ENCODE data around the gene XPR1.
A peak's percentile ranks its signal among the peaks of the same experiment; 100 is the strongest.
"Not testable (repeated sequence)": the region's sequence is repeated elsewhere in the genome, so short reads cannot be mapped to it uniquely, and the experiment has no call there.

The XPR1 gene

GRCh38 chr1:180680558-180681144, 48.8 kb downstream of the XPR1 start:
- Histone ChIP-seq H3K4me1 (peaks cover 6% of the 10 kb centered on the region), H3K36me3 (replicated peaks) (no peaks in the 10 kb centered on the region; the same call in none of the 2 replicates), H3K27me3 (ENCODE audit: low read depth) (no peaks in the 10 kb centered on the region), H3K9me3 (no peaks in the 10 kb centered on the region), H3K4me3 (no peak overlapping the region)
- in situ Hi-C loops (cut with MboI; ENCODE audit: low sequenced_read_pairs) = no loop called here
- no peak for DNase-seq (ENCODE audit: low spot score in 2 of 2)

- DNase-seq (ENCODE audit: low spot score in 2 of 2); in situ Hi-C loops (cut with MboI; ENCODE audit: low sequenced_read_pairs); H3K4me1 ChIP-seq; H3K27me3 ChIP-seq (ENCODE audit: low read depth); H3K36me3 ChIP-seq (replicated peaks); H3K4me3 ChIP-seq; H3K9me3 ChIP-seq: not testable (repeated sequence)
Observed at GRCh38 chr1:180683117-180683516, 51.3 kb downstream of the XPR1 start.

DNA sequence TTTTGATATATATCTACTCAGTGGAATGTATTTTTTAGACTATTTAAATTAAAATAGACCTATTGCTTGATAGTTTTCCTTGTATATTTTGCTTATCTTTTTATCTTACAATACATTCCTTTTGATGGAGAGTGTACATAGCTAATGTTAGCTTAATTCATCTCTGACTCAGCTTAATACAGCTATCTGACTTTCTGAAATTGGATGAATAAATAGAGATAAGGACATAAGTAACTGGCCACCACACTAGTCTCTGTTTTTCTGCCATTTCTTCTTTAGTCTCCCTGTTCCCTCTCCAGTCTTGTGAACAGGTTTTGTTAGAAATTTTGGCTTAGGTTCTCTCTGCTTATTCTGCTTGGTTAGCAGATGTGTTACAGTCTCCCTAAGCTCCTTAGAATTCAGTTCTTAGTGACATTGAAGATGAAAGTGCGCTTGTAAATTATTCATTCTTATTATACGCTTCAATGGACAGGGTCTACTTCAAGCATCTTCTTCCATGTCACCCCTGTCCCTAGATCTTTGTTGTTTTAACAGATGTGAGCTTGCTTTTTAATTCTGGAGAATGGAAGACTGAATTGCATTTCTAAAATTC, 59.6 kb downstream of the XPR1 start:
- DNase-seq (ENCODE audit: low spot score in 2 of 2) = no peak
- Histone ChIP-seq H3K9me3 (no peaks in the 10 kb centered on the region), H3K36me3 (replicated peaks) (no peaks in the 10 kb centered on the region), H3K27me3 (ENCODE audit: low read depth) (no peaks in the 10 kb centered on the region), H3K4me3 (no peak overlapping the region), H3K4me1 (peaks cover 22% of the 10 kb centered on the region)
- in situ Hi-C loops (cut with MboI; ENCODE audit: low sequenced_read_pairs) = no loop called here

GRCh38 chr1:180693564-180694244, 61.9 kb downstream of the XPR1 start:
- no peaks in the 10 kb centered on the region for H3K9me3 ChIP-seq
- H3K4me1 ChIP-seq = peaks cover 22% of the 10 kb centered on the region
- H3K36me3 ChIP-seq (replicated peaks) = no peaks in the 10 kb centered on the region
- H3K27me3 ChIP-seq (ENCODE audit: low read depth) = no peaks in the 10 kb centered on the region
- DNase-seq (ENCODE audit: low spot score in 2 of 2) = peak in 1 of 2 experiments; percentile 15
- in situ Hi-C loops (cut with MboI; ENCODE audit: low sequenced_read_pairs) = no loop called here
- no peak overlapping the region for H3K4me3 ChIP-seq

- in situ Hi-C loops (cut with MboI; ENCODE audit: low sequenced_read_pairs) = no loop called here
- no peaks in the 10 kb centered on the region for H3K9me3 ChIP-seq
- peaks cover 22% of the 10 kb centered on the region for H3K4me1 ChIP-seq
- no peaks in the 10 kb centered on the region for H3K27me3 ChIP-seq (ENCODE audit: low read depth)
- no peaks in the 10 kb centered on the region for H3K36me3 ChIP-seq (replicated peaks)
- DNase-seq (ENCODE audit: low spot score in 2 of 2) = peak in 1 of 2 experiments; percentile 15
- no peak overlapping the region for H3K4me3 ChIP-seq
Observed at GRCh38 chr1:180695282-180695681, 63.5 kb downstream of the XPR1 start.

DNA sequence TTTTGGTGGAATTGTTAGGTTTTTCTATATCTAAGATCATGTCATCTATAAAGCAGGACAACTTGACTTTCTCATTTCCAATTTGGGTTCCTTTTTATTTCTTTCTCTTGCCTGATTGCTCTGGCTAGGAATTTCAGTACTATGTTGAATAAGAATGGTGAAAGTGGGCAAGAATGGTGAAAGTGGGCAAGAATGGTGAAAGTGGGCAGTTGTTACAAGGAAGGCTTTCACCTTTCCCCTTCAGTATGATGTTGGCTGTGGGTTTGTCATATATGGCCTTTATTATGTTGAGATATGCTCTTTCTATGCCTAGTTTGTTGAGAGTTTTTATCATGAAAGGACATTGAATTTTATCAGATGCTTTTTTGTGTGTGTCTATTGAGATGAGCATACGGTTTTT, 64.5 kb downstream of the XPR1 start:
- no peaks in the 10 kb centered on the region for H3K9me3 ChIP-seq
- no peaks in the 10 kb centered on the region for H3K27me3 ChIP-seq (ENCODE audit: low read depth)
- in situ Hi-C loops (cut with MboI; ENCODE audit: low sequenced_read_pairs) = no loop called here
- H3K36me3 ChIP-seq (replicated peaks) = no peaks in the 10 kb centered on the region
- peaks cover 22% of the 10 kb centered on the region for H3K4me1 ChIP-seq
- no peak overlapping the region for H3K4me3 ChIP-seq
- no peak for DNase-seq (ENCODE audit: low spot score in 2 of 2)

GRCh38 chr1:180698580-180698979, 66.8 kb downstream of the XPR1 start:
- no peak for DNase-seq (ENCODE audit: low spot score in 2 of 2)
- in situ Hi-C loops (cut with MboI; ENCODE audit: low sequenced_read_pairs) = no loop called here

GRCh38 chr1:180702376-180702775, 70.6 kb downstream of the XPR1 start:
- H3K4me1 ChIP-seq; H3K4me3 ChIP-seq; H3K9me3 ChIP-seq; H3K27me3 ChIP-seq (ENCODE audit: low read depth); H3K36me3 ChIP-seq (replicated peaks); DNase-seq (ENCODE audit: low spot score in 2 of 2); in situ Hi-C loops (cut with MboI; ENCODE audit: low sequenced_read_pairs): not testable (repeated sequence)

More at GRCh38 chr1:180698580-180698979, 66.8 kb downstream of the XPR1 start:
- peaks cover 19% of the 10 kb centered on the region for H3K4me1 ChIP-seq
- H3K4me3 ChIP-seq = no peak overlapping the region
- H3K27me3 ChIP-seq (ENCODE audit: low read depth) = no peaks in the 10 kb centered on the region
- no peaks in the 10 kb centered on the region for H3K36me3 ChIP-seq (replicated peaks)
- no peaks in the 10 kb centered on the region for H3K9me3 ChIP-seq

DNA sequence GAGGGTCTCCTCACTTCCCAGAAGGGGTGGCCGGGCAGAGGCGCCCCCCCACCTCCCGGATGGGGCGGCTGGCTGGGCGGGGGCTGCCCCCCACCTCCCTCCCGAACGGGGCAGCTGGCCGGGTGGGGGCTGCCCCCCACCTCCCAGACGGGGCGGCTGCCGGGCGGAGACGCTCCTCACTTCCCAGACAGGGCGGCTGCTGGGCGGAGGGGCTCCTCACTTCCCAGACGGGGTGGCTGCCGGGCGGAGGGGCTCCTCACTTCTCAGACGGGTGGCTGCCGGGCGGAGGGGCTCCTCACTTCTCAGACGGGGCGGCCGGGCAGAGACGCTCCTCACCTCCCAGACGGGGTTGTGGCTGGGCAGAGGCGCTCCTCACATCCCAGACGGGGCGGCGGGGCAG, 78.9 kb downstream of the XPR1 start:
- H3K4me3 ChIP-seq; H3K4me1 ChIP-seq; in situ Hi-C loops (cut with MboI; ENCODE audit: low sequenced_read_pairs); DNase-seq (ENCODE audit: low spot score in 2 of 2); H3K27me3 ChIP-seq (ENCODE audit: low read depth); H3K36me3 ChIP-seq (replicated peaks); H3K9me3 ChIP-seq: not testable (repeated sequence)

DNA sequence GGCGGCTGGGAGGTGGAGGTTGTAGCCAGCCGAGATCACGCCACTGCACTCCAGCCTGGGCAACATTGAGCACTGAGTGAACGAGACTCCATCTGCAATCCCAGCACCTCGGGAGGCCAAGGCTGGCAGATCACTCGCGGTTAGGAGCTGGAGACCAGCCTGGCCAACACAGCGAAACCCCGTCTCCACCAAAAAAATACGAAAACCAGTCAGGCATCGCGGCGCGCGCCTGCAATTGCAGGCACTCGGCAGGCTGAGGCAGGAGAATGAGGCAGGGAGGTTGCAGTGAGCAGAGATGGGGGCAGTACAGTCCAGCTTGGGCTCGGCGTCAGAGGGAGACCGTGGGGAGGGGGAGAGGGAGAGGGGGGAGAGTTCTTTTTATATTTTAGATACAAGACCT, 79.4 kb downstream of the XPR1 start:
- H3K27me3 ChIP-seq (ENCODE audit: low read depth); DNase-seq (ENCODE audit: low spot score in 2 of 2); H3K36me3 ChIP-seq (replicated peaks); H3K4me1 ChIP-seq; in situ Hi-C loops (cut with MboI; ENCODE audit: low sequenced_read_pairs); H3K9me3 ChIP-seq; H3K4me3 ChIP-seq: not testable (repeated sequence)

- no peak overlapping the region for H3K4me3 ChIP-seq
- no peaks in the 10 kb centered on the region for H3K36me3 ChIP-seq (replicated peaks)
- DNase-seq (ENCODE audit: low spot score in 2 of 2) = peak; percentile 41 to 59
- in situ Hi-C loops (cut with MboI; ENCODE audit: low sequenced_read_pairs) = no loop called here
- H3K27me3 ChIP-seq (ENCODE audit: low read depth) = no peaks in the 10 kb centered on the region
- H3K4me1 ChIP-seq = peaks cover 5% of the 10 kb centered on the region; the same call in 1 of the 2 replicates
- no peaks in the 10 kb centered on the region for H3K9me3 ChIP-seq
Observed at GRCh38 chr1:180720753-180721152, 88.9 kb downstream of the XPR1 start.

GRCh38 chr1:180722586-180722985, 90.8 kb downstream of the XPR1 start:
- no peaks in the 10 kb centered on the region for H3K9me3 ChIP-seq
- no peaks in the 10 kb centered on the region for H3K36me3 ChIP-seq (replicated peaks)
- no peaks in the 10 kb centered on the region for H3K27me3 ChIP-seq (ENCODE audit: low read depth)
- no peak for DNase-seq (ENCODE audit: low spot score in 2 of 2)
- no peak overlapping the region for H3K4me3 ChIP-seq
- in situ Hi-C loops (cut with MboI; ENCODE audit: low sequenced_read_pairs) = no loop called here
- peaks cover 5% of the 10 kb centered on the region; the same call in 1 of the 2 replicates for H3K4me1 ChIP-seq

DNA sequence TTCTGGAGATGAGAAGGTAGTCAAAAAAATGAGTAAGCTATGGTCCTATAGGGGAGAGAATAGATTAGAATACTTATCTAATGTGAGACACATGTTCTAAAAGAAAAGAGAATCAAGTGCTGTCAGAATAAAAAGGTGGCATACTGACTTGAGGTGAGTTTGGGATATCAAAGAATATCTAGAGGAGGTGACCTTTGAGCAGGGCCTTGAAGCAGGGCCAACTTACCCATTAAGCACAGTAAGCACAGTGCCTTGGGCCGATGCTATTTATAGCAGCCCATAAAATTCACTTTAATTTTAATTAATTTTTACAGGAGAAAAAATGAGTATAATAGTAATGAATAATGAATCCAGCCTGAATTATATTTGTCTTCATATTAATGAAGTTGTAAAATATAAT, 92.2 kb downstream of the XPR1 start:
- Histone ChIP-seq H3K4me1 (peaks cover 5% of the 10 kb centered on the region; the same call in 1 of the 2 replicates), H3K36me3 (replicated peaks) (no peaks in the 10 kb centered on the region), H3K9me3 (no peaks in the 10 kb centered on the region), H3K4me3 (no peak overlapping the region), H3K27me3 (ENCODE audit: low read depth) (no peaks in the 10 kb centered on the region)
- no peak for DNase-seq (ENCODE audit: low spot score in 2 of 2)
- in situ Hi-C loops (cut with MboI; ENCODE audit: low sequenced_read_pairs) = no loop called here

DNA sequence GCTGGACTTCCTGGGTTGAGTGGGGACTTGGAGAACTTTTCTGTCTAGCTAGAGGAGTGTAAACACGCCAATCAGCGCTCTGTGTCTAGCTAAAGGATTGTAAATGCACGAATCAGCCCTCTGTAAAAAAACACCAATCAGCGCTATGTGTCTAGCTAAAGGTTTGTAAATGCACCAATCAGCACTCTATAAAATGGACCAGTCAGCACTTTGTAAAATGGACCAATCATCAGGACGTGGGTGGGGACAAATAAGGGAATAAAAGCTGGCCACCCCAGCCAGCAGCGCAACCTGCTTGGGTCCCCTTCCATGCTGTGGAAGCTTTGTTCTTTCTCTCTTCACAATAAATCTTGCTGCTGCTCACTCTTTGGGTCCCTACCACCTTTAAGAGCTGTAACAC, 94.2 kb downstream of the XPR1 start:
- H3K4me3 ChIP-seq; H3K4me1 ChIP-seq; in situ Hi-C loops (cut with MboI; ENCODE audit: low sequenced_read_pairs); H3K36me3 ChIP-seq (replicated peaks); H3K27me3 ChIP-seq (ENCODE audit: low read depth); DNase-seq (ENCODE audit: low spot score in 2 of 2); H3K9me3 ChIP-seq: not testable (repeated sequence)
